ENCODE results near the gene ME3.

- TF ChIP-seq, protein P1, sequence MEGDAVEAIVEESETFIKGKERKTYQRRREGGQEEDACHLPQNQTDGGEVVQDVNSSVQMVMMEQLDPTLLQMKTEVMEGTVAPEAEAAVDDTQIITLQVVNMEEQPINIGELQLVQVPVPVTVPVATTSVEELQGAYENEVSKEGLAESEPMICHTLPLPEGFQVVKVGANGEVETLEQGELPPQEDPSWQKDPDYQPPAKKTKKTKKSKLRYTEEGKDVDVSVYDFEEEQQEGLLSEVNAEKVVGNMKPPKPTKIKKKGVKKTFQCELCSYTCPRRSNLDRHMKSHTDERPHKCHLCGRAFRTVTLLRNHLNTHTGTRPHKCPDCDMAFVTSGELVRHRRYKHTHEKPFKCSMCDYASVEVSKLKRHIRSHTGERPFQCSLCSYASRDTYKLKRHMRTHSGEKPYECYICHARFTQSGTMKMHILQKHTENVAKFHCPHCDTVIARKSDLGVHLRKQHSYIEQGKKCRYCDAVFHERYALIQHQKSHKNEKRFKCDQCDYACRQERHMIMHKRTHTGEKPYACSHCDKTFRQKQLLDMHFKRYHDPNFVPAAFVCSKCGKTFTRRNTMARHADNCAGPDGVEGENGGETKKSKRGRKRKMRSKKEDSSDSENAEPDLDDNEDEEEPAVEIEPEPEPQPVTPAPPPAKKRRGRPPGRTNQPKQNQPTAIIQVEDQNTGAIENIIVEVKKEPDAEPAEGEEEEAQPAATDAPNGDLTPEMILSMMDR (conservative IDR thresholded peaks at IDR 0.05; ENCODE audit: low read length) = no peak
- TF ChIP-seq EZH2phosphoT487 (IDR thresholded peaks at IDR 0.05; ENCODE audit: borderline replicate concordance, low read depth, low read length) = no peak
These were observed 179.9 kb downstream of the ME3 start for GRCh38 chr11:86492370-86493010.
